PFSK-1 (cell line): ENCODE measurements around the gene SCGB1A1.
"Not testable (repeated sequence)": the region's sequence is repeated elsewhere in the genome, so short reads cannot be mapped to it uniquely, and the experiment has no call there.

Experiments used
- FOXP2 ChIP-seq: optimal IDR thresholded peaks from 2 replicates; pipeline ENCODE3; 2011; ENCODE audit warnings: borderline replicate concordance, control low read depth, inconsistent platforms; ENCODE audit not compliant: insufficient read depth; ENCODE audit errors: extremely low read length, extremely low read depth
- SIN3A ChIP-seq: IDR thresholded peaks from 2 replicates; pipeline ENCODE4 v1.6.1; 2012; ENCODE audit warnings: mild to moderate bottlenecking, low read length, moderate library complexity, borderline replicate concordance; ENCODE audit not compliant: insufficient read depth
- TF ChIP-seq, protein P1 (sequence below), 2 experiments: IDR thresholded peaks; 2 replicates each; pipeline versions ENCODE4 v1.6.1 to v1.8.0; 2011 to 2012; ENCODE audit warnings: low read depth in 2 of 2, low read length in 2 of 2, control low read depth in 1 of 2, inconsistent platforms in 1 of 2, mild to moderate bottlenecking in 1 of 2, moderate library complexity in 1 of 2; ENCODE audit not compliant: insufficient read depth in 1 of 2

DNA sequence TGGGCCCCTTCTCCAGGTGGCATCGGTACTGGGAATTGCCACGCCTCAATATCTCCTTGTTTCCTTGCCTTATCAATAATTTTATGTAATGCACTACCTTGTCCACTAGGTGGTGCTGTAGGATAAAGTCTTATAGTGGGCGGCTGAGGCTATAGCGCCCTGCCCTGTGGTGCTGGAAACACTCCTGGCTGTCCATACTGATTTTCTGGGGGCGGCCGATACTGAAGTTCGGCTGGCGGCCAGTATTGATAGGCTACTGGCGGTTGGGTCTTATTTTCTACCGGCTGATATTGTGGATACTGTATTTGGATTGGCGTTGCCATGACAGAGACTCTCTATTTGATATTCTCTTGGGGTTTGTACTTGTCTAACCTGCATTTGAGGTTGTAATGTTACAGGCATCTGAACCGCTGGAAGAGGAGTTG, 38.0 kb upstream of the SCGB1A1 start:
- TF ChIP-seq SIN3A, FOXP2: not testable (repeated sequence)
- TF ChIP-seq, protein P1, sequence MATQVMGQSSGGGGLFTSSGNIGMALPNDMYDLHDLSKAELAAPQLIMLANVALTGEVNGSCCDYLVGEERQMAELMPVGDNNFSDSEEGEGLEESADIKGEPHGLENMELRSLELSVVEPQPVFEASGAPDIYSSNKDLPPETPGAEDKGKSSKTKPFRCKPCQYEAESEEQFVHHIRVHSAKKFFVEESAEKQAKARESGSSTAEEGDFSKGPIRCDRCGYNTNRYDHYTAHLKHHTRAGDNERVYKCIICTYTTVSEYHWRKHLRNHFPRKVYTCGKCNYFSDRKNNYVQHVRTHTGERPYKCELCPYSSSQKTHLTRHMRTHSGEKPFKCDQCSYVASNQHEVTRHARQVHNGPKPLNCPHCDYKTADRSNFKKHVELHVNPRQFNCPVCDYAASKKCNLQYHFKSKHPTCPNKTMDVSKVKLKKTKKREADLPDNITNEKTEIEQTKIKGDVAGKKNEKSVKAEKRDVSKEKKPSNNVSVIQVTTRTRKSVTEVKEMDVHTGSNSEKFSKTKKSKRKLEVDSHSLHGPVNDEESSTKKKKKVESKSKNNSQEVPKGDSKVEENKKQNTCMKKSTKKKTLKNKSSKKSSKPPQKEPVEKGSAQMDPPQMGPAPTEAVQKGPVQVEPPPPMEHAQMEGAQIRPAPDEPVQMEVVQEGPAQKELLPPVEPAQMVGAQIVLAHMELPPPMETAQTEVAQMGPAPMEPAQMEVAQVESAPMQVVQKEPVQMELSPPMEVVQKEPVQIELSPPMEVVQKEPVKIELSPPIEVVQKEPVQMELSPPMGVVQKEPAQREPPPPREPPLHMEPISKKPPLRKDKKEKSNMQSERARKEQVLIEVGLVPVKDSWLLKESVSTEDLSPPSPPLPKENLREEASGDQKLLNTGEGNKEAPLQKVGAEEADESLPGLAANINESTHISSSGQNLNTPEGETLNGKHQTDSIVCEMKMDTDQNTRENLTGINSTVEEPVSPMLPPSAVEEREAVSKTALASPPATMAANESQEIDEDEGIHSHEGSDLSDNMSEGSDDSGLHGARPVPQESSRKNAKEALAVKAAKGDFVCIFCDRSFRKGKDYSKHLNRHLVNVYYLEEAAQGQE (IDR thresholded peaks at IDR 0.05; ENCODE audit: insufficient read depth in 1 of 2, low read depth in 2 of 2, low read length in 2 of 2), result not testable (repeated sequence)
